G401.6 (cell line): ENCODE measurements around the gene NDE1.
"Not testable (repeated sequence)": the region's sequence is repeated elsewhere in the genome, so short reads cannot be mapped to it uniquely, and the experiment has no call there.

Experiments used
- FAIRE-seq: peaks from 2 replicates; lab custom pipeline; 2012; peaks lifted over from hg19 to GRCh38; lab: Jason Lieb, UNC

Gene NDE1

DNA sequence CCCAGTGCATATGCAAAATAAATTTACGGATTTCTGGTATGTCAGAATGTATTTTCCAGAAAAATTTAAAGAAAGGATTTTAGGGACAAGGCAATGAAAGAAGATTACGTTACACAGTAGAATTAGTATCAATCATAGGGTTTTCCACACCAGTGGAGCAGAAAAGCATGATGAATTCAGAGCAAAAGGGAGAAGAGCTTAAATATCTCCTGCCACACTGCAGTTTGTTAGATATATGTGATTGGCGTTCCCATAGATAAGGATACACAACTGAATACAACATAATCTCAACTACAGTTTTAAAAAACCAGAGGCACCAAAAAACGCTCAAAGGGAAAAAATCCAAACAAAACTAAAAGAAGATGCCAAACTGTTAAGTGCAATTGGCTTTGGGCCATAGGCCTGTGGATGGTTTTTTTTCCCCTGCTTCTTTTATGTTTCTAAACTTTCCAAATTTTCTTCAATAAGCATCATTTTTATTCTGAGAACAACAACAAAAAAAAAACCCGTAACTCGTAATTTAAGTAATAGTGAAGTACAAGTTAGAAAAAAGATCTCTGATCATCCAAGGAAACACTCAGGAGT is 29.3 kb upstream of the NDE1 start:
- FAIRE-seq, result no peak

DNA sequence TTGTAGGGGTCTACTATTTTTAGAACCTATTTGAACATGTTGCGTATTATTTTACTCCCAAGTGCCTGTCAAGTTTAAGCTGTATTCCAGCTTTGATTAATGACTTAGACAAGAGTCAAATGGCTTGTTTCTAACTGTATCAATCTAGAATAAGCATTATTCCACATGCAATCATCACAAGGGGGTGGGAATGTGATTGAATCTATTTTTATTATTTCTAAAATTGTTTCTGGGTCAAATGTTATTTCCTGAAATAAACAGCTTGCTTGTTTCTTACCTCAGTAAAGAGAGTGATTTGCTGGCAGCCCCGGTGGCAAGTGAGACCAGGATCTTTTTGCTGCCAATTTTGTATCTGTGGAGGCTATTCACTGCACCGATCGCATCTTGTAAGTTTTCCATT is 28.6 kb upstream of the NDE1 start:
- FAIRE-seq, result no peak

DNA sequence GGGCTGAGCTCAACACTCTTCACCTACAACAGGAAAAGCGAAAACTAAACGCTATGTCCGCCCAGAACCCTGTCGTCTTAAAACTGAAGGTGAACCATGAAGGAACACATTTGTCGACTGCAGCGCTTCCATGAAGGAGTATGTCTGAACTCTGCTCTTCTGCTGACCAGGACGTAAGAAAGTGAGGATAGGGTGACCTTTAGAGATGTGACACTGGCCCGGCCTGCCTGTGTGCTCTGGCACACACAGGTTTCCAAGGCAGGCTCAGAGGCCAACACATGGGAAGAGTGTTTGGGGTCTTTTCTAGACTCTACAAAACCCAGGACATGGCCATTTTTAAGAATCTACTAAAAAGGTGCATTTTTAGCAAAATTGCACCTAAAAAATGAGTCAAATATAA is 28.2 kb upstream of the NDE1 start:
- FAIRE-seq, result no peak

- FAIRE-seq, result no peak
These were observed 18.2 kb upstream of the NDE1 start for GRCh38 chr16:15631730-15632409.

- no peak for FAIRE-seq
These were observed 14.1 kb upstream of the NDE1 start for GRCh38 chr16:15635926-15636325.

GRCh38 chr16:15636392-15636873 is 13.6 kb upstream of the NDE1 start:
- no peak for FAIRE-seq

DNA sequence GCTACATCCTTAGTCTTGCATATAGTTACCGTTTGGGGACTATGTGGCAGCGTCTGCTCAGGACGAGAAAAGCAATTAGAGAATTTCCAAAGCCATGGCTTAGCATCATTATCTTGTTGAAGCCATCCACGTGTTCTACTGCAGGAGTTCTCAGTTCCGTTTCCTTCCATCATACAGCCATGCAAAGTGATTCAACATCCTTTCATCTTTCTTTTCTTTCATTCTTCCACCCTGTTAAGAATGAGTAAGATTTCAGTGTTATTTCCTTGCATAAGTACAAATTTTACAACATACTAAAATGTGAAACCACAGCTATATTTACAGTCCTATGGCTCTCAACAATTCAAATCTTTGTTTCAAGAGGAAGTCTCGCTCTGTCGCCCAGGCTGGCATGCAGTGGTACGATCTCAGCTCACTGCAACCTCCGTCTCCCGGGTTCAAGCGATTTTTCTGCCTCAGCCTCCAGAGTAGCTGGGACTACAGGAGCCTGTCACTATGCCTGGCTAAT is 10.9 kb upstream of the NDE1 start:
- FAIRE-seq, result no peak

DNA sequence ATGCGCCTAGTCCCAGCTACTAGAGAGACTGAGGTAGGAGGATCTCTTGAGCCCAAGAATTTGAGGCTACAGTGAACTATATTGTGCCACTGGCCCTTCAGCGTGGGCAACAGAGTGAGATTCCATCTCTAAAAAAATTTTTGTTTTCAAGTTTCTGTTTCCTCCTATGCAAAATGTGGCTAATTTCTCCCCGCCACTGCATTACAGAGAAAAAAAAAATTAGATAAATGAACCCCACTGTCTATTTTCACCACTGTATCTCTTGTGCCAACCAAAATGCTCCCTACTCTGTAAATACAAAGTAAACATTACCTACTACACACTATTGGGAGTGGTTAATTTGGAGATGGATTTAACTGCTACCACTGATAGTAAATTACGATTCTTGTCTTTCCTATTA is 9.1 kb upstream of the NDE1 start:
- no peak for FAIRE-seq

GRCh38 chr16:15641753-15642556 is 8.1 kb upstream of the NDE1 start:
- no peak for FAIRE-seq

DNA sequence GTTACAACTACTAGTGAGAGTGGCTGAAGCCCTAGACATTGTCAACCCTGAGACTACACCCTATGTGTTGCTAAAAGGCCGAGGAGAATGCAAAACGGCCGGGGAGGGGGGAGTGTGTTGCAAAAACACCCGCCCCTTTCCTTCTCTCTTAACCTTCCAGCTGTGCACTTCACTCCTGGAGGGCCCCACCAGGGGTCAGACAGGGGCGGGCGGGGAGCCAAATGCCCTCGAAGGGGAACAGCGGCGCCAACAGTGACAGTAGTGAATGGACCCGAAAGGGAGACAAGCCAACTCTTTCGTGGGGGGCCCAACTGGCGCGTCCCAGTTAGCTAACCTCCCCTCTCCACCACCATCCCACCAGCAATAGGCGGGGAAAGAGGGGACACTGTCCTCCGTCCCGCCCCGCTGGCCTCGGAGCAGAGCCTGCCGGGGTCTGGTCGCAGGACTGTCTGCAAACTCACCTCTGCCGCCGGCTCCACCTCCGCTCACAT is 7.4 kb upstream of the NDE1 start:
- no peak for FAIRE-seq

GRCh38 chr16:15643048-15643945 is 6.7 kb upstream of the NDE1 start, which contains the start of gene MARF1:
TSS of gene MARF1 (minus strand) at chr16:15643154. CDS start at chr16:15639233, 3,921 bp downstream.
- FAIRE-seq, result peak; percentile 88

GRCh38 chr16:15643946-15644250 is 6.1 kb upstream of the NDE1 start:
- FAIRE-seq, result no peak

DNA sequence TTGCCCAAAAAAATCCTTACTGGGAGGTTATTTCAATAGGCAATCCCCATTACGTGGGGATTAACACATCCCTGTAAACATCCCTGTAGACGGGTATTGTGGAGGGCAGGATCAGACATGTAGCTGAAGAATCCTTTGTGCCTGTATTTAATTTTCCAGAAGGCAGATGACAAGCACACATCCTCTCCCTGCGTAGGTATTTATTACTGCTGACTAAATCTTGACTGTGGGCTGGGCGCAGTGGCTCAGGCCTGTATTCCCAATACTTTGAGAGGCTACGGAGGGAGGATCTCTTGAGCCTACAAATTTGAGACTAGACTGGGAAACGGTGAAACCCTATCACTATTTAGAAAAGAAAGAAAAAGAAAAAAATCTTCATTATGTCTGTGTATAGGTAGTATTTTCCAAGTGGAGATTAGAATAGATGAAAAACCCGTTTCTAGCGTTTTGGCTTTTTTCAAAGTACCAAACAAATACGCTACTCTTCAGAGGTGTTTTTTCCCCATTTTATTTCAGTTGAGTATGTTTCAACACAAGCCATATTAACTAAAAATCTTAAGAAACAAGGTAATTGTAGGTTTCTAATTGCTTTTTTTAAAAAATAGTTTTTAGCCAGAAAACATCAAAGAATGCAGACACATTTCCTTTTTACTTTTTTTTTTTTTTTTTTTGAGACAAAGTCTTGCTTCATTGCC is 5.6 kb upstream of the NDE1 start:
- FAIRE-seq, result peak; percentile 64

DNA sequence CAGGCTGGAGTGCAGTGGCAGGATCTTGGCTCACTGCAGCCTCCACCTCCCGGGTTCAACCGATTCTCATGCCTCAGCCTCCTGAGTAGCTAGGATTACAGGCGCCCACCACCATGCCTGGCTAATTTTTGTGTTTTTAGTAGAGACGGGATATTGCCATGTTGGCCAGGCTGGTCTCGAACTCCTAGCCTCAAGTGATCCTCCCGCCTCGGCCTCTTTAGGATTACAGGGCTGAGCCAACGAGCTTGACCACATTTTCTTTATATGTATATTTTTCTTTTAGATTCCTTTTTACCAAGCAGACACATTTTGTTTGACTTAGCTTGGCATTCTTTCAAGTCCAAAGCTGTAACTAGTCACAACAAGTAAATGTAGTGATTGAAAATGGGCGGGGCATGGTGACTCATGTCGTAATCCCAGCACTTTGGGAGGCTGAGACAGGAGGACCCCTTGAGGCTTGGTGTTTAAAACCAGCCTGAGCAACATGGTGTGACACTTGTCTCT is 5.0 kb upstream of the NDE1 start:
- FAIRE-seq, result not testable (repeated sequence)

GRCh38 chr16:15646557-15647293 is 3.3 kb upstream of the NDE1 start:
- FAIRE-seq, result not testable (repeated sequence)

DNA sequence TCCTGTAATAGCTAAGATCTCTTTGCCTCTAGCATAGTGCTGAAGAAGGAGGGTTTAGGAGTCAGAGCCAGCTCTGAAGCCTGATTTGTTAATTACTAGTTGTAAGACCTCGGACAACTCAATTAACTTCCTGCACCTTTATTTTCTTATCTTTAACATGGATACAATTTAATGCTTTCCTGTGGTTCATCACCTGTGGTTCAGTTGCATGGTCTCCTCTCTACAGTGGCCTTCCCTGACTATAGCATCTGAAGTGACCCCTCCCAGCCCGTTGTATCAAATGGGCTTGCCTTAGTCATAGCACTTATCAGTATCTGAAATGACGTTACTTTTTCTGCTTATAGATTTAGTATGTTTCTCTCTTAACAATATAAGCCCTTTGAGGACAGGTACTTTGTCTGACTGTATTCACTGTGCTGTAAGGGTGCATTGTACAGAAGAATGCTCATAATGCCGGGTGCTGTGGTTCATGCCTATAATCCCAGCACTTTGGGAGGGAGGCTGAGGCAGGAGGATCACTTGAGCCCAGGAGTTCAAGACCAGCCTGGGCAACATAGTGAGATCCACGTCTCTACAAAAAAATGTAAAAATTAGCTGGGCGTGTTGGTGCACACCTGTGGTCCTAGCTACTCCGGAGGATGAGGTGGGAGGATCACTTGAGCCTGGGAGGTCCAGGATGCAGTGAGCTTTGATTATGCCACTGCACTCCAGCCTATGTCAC is 2.6 kb upstream of the NDE1 start:
- no peak for FAIRE-seq

DNA sequence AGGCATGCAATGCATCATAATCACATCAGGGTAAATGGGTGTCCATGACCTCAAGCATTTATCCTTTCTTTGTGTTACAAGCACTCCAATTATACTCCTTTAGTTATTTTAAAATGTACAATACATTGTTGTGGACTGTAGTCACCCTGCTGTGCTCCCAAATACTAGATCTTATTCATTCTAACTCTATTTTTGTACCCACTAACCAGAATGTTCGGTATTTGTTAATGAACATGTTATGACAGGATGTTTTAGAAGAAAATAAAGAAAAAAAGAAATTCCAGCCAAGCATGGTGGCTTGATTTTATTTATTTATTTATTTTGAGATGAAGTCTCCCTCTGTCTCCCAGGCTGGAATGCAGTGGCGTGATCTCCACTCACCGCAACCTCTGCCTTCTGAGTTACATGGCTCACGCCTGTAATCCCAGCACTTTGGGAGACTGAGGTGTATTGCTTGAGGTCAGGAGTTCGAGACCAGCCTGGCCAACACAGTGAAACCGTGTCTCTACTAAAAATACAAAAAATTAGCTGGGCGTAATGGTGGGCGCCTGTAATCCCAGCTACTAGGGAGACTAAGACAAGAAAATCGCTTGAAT is 1.8 kb upstream of the NDE1 start:
- FAIRE-seq, result no peak

- FAIRE-seq, result not testable (repeated sequence)
These were observed 734 bp upstream of the NDE1 start for GRCh38 chr16:15649311-15649710.

- FAIRE-seq, result no peak
These were observed 372 bp upstream of the NDE1 start for GRCh38 chr16:15649727-15650018.
